Ishikawa (cell line): ENCODE measurements around the gene SAYSD1.

ENCODE experiments used
- CEBPB ChIP-seq: IDR thresholded peaks from 2 replicates; pipeline ENCODE4 v1.6.1; 2012
- CREB1 ChIP-seq: IDR thresholded peaks from 2 replicates; pipeline ENCODE4 v1.6.1; 2012; ENCODE audit warnings: low read depth
- EGR1 ChIP-seq: IDR thresholded peaks from 2 replicates; pipeline ENCODE4 v1.6.1; 2012
- EP300 ChIP-seq: IDR thresholded peaks from 2 replicates; pipeline ENCODE4 v1.6.1; 2012; ENCODE audit warnings: borderline replicate concordance
- FOXM1 ChIP-seq: IDR thresholded peaks from 2 replicates; pipeline ENCODE4 v1.6.1; 2012; ENCODE audit warnings: low read depth, borderline replicate concordance
- NFIC ChIP-seq: IDR thresholded peaks from 2 replicates; pipeline ENCODE4 v1.6.1; 2012
- RAD21 ChIP-seq: IDR thresholded peaks from 2 replicates; pipeline ENCODE4 v1.6.1; 2012; ENCODE audit warnings: low read depth
- TAF1 ChIP-seq: IDR thresholded peaks from 2 replicates; pipeline ENCODE4 v1.6.1; 2012; ENCODE audit warnings: low read depth, mild to moderate bottlenecking
- TCF12 ChIP-seq: IDR thresholded peaks from 2 replicates; pipeline ENCODE4 v1.6.1; 2012; ENCODE audit warnings: low read depth
- TEAD4 ChIP-seq: IDR thresholded peaks from 2 replicates; pipeline ENCODE4 v1.6.1; 2012
- YY1 ChIP-seq: IDR thresholded peaks from 2 replicates; pipeline ENCODE4 v1.6.1; 2012; ENCODE audit warnings: low read depth
- ZBTB7A ChIP-seq: IDR thresholded peaks from 2 replicates; pipeline ENCODE4 v1.6.1; 2012; ENCODE audit warnings: low read depth
- TF ChIP-seq, protein P1 (sequence below): IDR thresholded peaks from 2 replicates; pipeline ENCODE4 v1.6.1; 2012; ENCODE audit warnings: low read depth, mild to moderate bottlenecking
- TF ChIP-seq, protein P2 (sequence below): IDR thresholded peaks from 2 replicates; pipeline ENCODE4 v1.6.1; 2012
- TF ChIP-seq, protein P3 (sequence below): IDR thresholded peaks from 2 replicates; pipeline ENCODE4 v1.6.1; 2012

Gene SAYSD1

DNA sequence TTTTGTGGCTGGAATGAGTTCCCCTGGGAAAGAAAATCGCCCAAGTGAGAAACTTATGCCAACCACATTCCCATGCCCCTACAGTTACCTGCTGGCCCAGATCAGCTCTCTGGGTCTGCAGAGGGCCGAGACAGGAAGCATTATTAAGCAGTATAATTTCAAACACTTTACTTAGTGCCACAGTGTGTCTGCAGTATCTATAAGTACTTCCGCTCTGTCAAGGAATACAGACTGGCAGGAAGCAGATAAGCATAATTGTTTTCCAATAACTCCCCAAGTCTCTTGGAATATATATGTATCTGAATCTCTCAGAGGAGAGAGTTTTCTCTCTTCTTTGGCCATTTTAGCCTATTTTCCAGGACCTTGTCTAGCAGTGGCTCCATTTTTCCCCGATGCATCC, 24.9 kb downstream of the SAYSD1 start:
- TF ChIP-seq EP300, result no peak
- TF ChIP-seq, protein P1, sequence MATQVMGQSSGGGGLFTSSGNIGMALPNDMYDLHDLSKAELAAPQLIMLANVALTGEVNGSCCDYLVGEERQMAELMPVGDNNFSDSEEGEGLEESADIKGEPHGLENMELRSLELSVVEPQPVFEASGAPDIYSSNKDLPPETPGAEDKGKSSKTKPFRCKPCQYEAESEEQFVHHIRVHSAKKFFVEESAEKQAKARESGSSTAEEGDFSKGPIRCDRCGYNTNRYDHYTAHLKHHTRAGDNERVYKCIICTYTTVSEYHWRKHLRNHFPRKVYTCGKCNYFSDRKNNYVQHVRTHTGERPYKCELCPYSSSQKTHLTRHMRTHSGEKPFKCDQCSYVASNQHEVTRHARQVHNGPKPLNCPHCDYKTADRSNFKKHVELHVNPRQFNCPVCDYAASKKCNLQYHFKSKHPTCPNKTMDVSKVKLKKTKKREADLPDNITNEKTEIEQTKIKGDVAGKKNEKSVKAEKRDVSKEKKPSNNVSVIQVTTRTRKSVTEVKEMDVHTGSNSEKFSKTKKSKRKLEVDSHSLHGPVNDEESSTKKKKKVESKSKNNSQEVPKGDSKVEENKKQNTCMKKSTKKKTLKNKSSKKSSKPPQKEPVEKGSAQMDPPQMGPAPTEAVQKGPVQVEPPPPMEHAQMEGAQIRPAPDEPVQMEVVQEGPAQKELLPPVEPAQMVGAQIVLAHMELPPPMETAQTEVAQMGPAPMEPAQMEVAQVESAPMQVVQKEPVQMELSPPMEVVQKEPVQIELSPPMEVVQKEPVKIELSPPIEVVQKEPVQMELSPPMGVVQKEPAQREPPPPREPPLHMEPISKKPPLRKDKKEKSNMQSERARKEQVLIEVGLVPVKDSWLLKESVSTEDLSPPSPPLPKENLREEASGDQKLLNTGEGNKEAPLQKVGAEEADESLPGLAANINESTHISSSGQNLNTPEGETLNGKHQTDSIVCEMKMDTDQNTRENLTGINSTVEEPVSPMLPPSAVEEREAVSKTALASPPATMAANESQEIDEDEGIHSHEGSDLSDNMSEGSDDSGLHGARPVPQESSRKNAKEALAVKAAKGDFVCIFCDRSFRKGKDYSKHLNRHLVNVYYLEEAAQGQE, result no peak
- TF ChIP-seq EGR1, result no peak
- no peak for TF ChIP-seq TEAD4
- no peak for TF ChIP-seq NFIC
- no peak for TF ChIP-seq TCF12
- no peak for TF ChIP-seq FOXM1
- no peak for TF ChIP-seq CREB1
- TF ChIP-seq, protein P2, sequence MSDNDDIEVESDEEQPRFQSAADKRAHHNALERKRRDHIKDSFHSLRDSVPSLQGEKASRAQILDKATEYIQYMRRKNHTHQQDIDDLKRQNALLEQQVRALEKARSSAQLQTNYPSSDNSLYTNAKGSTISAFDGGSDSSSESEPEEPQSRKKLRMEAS, result no peak
- TF ChIP-seq ZBTB7A, result no peak
- TF ChIP-seq TAF1, result no peak
- no peak for TF ChIP-seq RAD21

DNA sequence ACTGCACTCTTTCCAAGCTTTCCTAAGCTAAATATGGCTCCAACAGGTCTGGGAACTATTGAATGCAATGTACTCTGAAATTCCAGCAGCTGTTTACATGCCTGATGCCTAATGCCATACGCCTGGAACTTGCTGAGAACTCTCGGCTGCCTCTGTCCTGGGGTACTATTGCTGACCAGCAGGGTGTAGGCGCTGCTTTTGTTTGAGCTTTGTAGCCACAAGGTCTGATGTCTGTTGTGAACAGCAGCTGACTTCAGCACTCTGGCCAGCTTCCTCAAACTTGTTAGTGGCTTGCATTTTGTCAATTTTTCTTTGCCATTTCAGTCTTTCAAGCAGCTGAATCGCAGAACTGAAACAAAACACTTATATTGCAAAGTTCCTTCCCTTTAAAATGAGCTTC, 26.7 kb downstream of the SAYSD1 start:
- TF ChIP-seq, protein P1, result peak; percentile 89
- TF ChIP-seq TAF1, result no peak
- TF ChIP-seq RAD21, result peak; percentile 60

DNA sequence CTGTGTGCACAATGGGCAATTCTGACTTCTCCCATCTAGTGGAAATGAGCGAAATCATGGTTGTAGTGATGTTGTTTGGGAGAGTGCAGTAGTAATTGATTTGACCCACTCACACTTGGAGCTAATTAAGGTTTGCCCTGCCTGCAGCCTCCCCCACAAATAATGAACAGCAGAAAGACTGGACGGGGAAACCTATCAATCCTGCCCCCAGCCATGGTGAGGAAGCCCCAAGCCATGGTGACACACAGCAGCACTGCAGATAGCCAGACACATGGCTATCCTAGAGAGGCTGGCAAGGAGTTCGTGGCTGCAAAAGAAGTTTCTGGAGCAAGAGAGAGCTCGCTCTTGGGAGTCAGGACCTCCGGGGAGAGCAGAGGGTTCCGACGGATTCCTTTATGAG, 27.8 kb downstream of the SAYSD1 start:
- TF ChIP-seq TAF1, result no peak

DNA sequence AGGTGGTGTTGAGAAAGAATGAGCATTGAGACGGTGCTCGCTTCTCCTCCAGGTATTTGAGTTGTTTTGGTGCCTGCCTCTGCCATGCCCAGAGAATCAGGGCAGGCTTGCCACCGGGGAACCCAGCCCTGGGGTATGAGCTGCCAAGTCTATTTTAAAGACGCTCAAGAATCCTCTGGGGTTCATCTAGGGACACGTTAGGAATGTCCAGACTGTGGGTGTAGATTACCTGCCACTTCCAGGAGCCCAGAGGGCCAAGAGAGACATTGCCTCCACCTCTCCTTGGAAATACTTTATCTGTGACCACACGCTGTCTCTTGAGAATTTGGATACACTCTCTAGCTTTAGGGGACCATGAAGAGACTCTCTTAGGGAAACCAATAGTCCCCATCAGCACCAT, 28.3 kb downstream of the SAYSD1 start:
- no peak for TF ChIP-seq TEAD4
- no peak for TF ChIP-seq TCF12
- no peak for TF ChIP-seq TAF1
- no peak for TF ChIP-seq CREB1
- no peak for TF ChIP-seq EGR1
- no peak for TF ChIP-seq EP300
- TF ChIP-seq, protein P3, sequence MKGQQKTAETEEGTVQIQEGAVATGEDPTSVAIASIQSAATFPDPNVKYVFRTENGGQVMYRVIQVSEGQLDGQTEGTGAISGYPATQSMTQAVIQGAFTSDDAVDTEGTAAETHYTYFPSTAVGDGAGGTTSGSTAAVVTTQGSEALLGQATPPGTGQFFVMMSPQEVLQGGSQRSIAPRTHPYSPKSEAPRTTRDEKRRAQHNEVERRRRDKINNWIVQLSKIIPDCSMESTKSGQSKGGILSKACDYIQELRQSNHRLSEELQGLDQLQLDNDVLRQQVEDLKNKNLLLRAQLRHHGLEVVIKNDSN, result no peak
- no peak for TF ChIP-seq FOXM1

DNA sequence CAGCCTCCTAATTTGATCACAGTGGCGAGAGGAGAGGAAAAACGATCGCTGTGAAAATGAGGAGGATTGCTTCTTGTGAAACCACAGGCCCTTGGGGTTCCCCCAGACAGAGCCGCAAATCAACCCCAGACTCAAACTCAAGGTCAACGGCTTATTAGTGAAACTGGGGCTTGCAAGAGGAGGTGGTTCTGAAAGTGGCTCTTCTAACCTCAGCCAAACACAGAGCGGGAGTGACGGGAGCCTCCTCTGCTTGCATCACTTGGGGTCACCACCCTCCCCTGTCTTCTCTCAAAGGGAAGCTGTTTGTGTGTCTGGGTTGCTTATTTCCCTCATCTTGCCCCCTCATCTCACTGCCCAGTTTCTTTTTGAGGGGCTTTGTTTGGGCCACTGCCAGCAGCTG, 28.7 kb downstream of the SAYSD1 start:
- TF ChIP-seq NFIC (no peak), EP300 (no peak), FOXM1 (no peak), RAD21 (no peak), CREB1 (no peak), EGR1 (no peak), CEBPB (no peak), YY1 (no peak), TCF12 (no peak), TAF1 (no peak), ZBTB7A (no peak), TEAD4 (no peak)
- TF ChIP-seq, protein P2, result no peak
- TF ChIP-seq, protein P3, result no peak
- TF ChIP-seq, protein P1, result no peak

DNA sequence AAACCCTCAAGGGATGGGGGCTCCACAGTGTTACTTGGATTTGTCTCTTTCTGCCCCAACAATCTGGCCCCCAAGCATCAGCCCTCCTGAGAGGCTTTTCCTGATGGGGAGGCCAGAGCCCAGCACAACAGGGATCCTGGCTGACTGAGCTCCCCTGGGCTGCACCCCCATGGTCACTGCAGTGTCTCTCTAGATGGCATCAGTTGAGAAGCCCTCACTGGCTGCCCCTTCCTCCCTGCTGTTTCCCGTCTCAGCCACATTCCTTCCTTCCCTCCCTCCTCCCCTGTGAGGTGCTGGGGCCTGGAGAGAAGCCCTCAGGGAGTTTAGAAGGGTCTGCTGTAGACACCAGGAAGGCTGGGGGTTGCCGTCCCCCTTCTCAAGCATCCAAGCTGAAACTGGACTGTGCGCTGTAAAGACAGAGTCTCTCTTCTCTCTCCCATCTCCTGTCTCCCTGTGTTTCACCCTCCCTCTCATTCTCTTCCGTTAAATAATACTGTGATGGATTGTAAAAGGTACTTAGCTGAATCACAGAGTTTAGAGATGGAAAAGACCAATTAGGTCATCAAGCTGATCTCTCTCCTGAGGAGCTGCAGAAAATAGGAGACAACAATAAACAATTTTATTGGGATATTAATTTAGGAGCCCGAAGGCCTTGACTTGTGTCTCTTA, 29.7 kb downstream of the SAYSD1 start:
- TF ChIP-seq TCF12 (no peak), FOXM1 (no peak), TAF1 (no peak), EGR1 (no peak), YY1 (no peak), NFIC (no peak), RAD21 (no peak), CREB1 (no peak), CEBPB (no peak), EP300 (no peak), TEAD4 (no peak), ZBTB7A (no peak)
- TF ChIP-seq, protein P3, result no peak
- TF ChIP-seq, protein P1, result no peak
- TF ChIP-seq, protein P2, result no peak
